B cell (primary cell): ENCODE results near the gene FREM3.

Experiments used
- EZH2 ChIP-seq: IDR thresholded peaks from 2 replicates; pipeline ENCODE4 v1.6.1; 2012; ENCODE audit warnings: borderline replicate concordance, low read depth, mild to moderate bottlenecking, moderate library complexity, low read length; ENCODE audit not compliant: insufficient read depth, poor library complexity, severe bottlenecking
- TF ChIP-seq, protein P1 (sequence below): fragments of 200-600 bp; IDR thresholded peaks from one replicate; pipeline ENCODE4 v1.8.0; 2022; ENCODE audit warnings: antibody characterized with exemption, mild to moderate bottlenecking

GRCh38 chr4:143693856-143694255, 6.6 kb downstream of the FREM3 start:
- TF ChIP-seq, protein P1, sequence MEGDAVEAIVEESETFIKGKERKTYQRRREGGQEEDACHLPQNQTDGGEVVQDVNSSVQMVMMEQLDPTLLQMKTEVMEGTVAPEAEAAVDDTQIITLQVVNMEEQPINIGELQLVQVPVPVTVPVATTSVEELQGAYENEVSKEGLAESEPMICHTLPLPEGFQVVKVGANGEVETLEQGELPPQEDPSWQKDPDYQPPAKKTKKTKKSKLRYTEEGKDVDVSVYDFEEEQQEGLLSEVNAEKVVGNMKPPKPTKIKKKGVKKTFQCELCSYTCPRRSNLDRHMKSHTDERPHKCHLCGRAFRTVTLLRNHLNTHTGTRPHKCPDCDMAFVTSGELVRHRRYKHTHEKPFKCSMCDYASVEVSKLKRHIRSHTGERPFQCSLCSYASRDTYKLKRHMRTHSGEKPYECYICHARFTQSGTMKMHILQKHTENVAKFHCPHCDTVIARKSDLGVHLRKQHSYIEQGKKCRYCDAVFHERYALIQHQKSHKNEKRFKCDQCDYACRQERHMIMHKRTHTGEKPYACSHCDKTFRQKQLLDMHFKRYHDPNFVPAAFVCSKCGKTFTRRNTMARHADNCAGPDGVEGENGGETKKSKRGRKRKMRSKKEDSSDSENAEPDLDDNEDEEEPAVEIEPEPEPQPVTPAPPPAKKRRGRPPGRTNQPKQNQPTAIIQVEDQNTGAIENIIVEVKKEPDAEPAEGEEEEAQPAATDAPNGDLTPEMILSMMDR, result no peak
- TF ChIP-seq EZH2, result no peak
